HEK293T (cell line): ENCODE data around the gene NRG2.

ENCODE experiments used
- BHLHE40 ChIP-seq: fragments of 450-650 bp; IDR thresholded peaks from 2 replicates; pipeline ENCODE4 v1.6.1; 2016; ENCODE audit warnings: mild to moderate bottlenecking, moderate library complexity, borderline replicate concordance
- ELF4 ChIP-seq: fragments of 450-650 bp; IDR thresholded peaks from 2 replicates; pipeline ENCODE4 v1.6.1; 2017; ENCODE audit warnings: antibody characterized with exemption
- FOXA1 ChIP-seq: fragments of 450-650 bp; IDR thresholded peaks from 2 replicates; pipeline ENCODE4 v1.6.1; 2016; ENCODE audit warnings: mild to moderate bottlenecking
- FOXK2 ChIP-seq: fragments of 450-650 bp; IDR thresholded peaks from 2 replicates; pipeline ENCODE4 v1.6.1; 2016; ENCODE audit warnings: mild to moderate bottlenecking
- FOXM1 ChIP-seq: fragments of 450-650 bp; IDR thresholded peaks from 2 replicates; pipeline ENCODE4 v1.6.1; 2017; ENCODE audit warnings: mild to moderate bottlenecking, borderline replicate concordance
- HDGF ChIP-seq: fragments of 450-650 bp; IDR thresholded peaks from 2 replicates; pipeline ENCODE4 v1.6.1; 2017; ENCODE audit warnings: antibody characterized with exemption, borderline replicate concordance
- SP1 ChIP-seq: fragments of 450-650 bp; IDR thresholded peaks from 2 replicates; pipeline ENCODE4 v1.6.1; 2017
- SUZ12 ChIP-seq: fragments of 450-650 bp; IDR thresholded peaks from 2 replicates; pipeline ENCODE4 v1.6.1; 2016; ENCODE audit warnings: mild to moderate bottlenecking
- TARDBP ChIP-seq: fragments of 450-650 bp; IDR thresholded peaks from 2 replicates; pipeline ENCODE4 v1.6.1; 2016

GRCh38 chr5:139862803-139863202, 180.3 kb downstream of the NRG2 start:
- TF ChIP-seq FOXA1 (no peak), BHLHE40 (no peak), HDGF (no peak), TARDBP (no peak), FOXM1 (no peak), SP1 (no peak), ELF4 (no peak), FOXK2 (no peak), SUZ12 (no peak)
